NCI-H345 treated with DMSO at 0.1 percent for 48 hours (cell line): ENCODE measurements around the gene SDCBP2.

ENCODE experiments used
- DNase-seq: peaks from one replicate; lab custom pipeline; 2025; ENCODE audit not compliant: unreplicated experiment; lab: John Stamatoyannopoulos, UW

Gene SDCBP2

GRCh38 chr20:1315804-1316203 lies 13.1 kb downstream of the SDCBP2 start:
- DNase-seq: no peak

DNA sequence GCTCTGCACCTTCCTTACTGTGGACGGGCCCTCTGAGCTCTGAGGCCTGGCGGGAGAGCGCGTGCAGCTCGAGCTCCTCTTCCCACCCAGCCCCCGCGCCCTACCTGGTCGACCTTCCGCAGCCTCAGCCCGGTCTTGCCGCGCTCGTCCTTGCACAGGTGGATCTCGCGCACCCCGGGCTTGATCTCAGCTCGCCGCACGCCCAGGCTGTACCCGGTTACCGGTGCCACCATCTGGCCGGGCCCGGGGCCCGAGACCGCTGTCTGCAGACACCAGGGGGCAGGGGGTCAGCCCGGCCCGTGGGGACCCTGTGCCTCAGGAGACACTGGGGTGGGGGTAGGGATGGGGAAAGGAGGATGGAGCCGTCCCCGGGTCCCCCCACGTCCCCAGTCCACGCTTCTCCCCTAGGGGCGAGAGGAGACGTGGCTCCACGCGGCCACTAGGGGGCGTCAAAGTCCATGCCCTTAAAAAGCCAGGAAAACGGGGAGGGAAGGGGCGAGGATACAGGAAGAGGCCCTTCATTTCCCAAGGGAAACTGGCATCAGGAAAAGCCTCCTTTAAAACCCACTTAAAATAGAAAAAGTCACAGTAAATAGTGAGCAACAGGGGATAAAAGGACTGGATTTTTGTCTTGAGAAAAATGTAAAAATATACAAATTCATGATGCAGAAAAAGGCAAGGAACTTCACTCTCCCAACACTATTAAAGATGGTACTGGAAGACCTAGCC lies 15.5 kb downstream of the SDCBP2 start:
- peak; percentile 74 for DNase-seq

- no peak for DNase-seq
These were observed 16.1 kb downstream of the SDCBP2 start for GRCh38 chr20:1312904-1313235.

DNA sequence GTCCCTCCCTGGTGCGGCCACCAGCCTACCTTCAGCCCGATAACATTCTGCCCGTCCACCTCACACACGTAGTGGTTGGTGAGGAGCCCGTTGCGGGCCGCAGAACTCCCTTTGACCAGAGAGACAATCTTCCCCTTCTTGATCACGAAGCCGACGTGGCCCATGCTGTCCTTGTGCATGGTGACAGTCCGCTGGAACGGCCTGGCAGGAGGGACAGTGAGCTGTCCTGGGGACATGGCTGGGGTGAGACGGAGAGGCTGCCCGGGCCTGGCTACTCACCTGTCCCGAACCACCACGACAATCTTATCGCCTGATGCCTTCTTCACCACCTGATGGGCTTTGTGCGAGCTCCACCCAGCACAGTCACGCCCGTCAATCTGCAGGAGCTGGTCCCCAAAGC lies 16.6 kb downstream of the SDCBP2 start:
- DNase-seq: no peak

GRCh38 chr20:1310506-1311190 lies 18.3 kb downstream of the SDCBP2 start:
- DNase-seq: no peak

GRCh38 chr20:1310071-1310470 lies 18.9 kb downstream of the SDCBP2 start:
- no peak for DNase-seq

GRCh38 chr20:1309439-1309847 lies 19.5 kb downstream of the SDCBP2 start:
- DNase-seq: no peak

DNA sequence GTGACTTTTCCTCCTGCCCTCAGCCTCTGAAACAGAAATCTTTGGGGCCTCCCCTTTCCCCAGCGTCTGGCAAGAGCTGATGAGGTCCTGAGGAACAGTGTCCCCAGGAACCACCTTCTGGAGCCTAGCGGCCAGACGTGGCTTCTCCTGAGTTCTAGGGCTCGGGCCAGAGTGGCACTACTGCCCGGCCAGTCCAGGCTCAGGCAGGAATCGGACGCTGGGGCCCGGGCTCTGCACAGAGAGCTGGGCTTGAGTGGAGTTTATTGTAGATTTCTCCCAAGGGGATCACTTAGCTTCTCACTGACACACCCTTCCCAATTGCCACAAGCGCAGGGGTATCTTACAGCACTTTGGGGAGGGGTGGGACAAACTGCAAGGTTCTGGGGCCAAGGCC lies 20.2 kb downstream of the SDCBP2 start:
- no peak for DNase-seq

DNA sequence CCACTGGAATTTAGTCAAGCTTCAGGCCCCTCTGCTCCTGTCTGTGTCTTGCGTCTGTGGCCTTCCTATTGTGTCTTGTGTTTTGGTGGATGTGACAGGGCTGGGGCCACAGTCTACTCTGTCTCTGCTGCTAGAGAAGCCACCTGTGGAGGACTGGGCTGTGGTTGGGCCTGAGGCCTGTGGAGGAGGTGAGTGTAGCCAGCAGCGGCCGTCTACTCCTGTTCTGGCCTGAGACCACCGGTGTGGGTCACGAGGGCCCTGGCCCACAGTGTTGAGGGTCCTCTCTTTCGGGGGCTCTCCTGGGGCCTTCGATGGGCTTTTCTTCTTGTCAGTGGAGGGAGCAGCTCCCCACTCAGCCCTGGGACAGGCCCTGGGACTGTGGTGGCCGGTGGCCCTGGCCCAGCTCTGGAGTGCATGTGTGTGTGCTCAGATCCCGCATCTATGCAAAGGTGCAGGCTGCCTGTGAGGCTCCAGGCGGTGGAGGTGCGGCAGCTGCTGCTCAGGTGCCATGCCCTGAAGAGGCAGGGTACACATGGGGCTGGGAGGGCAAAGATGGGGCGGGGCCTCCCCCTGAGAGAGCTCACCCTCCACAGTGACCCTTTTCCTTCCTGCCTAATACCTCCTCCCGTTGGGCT lies 20.8 kb downstream of the SDCBP2 start:
- DNase-seq: no peak

- no peak for DNase-seq
These were observed 21.4 kb downstream of the SDCBP2 start for GRCh38 chr20:1307571-1307971.

DNA sequence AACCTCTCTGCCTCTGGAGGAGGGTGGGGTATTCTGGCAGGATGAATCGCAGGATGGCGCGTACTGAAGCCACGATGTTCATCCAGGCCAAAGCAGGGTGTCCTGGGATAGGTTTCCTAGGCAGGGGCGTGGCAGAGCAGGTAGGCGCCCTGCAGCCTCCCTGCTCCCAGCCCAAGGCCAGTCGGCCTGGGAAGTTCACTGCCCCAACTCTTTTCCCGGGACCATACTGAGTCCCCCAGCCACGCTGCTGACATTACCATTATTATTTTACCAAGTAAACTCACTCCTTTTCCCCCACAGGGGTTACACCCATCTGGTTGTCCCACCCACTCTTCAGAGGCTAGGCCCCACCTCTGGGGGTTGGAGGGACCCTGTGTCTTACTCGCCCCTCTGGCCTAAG lies 21.8 kb downstream of the SDCBP2 start:
- no peak for DNase-seq

DNA sequence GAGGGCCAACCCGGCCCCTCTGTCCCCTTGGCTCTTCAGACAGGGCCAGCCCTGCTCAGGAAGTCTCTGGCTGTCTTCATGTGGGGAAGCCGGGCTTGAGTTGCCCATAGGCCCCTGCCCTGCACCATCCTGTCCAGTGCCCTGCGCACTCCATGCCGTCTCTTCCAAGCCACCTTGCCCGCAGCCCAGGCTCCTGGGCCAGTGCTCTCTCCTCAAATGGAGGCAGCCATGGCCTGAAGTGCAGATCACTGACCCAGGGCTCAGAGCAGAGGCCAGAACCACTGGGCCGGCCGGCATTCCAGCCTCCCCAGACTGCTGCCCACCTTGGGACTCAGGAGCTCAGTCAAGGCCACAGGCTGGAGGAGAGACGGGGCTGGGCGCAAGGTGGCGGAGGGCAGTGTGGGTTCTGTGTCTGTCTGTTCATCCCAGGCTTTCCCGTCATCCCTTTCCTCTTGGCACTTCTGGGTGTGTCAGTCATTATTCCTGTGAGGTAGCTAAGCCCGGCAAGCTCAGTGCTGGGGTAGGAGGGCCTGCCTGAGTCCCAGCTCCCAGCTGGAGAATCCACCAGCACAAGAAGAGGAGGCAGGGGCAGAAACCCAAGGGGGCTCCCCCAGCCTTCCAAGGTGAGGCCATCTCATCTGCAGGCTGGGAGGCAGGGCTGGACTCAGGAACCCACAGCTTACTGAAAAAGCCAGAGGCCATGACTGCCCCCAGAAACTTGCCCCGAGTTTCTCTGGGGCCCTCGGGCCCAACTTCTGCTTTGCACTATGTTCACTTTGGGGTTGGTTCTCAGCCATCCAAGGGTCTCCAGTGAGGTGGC lies 22.4 kb downstream of the SDCBP2 start:
- DNase-seq: no peak

GRCh38 chr20:1305712-1306111 lies 23.2 kb downstream of the SDCBP2 start:
- DNase-seq: no peak

DNA sequence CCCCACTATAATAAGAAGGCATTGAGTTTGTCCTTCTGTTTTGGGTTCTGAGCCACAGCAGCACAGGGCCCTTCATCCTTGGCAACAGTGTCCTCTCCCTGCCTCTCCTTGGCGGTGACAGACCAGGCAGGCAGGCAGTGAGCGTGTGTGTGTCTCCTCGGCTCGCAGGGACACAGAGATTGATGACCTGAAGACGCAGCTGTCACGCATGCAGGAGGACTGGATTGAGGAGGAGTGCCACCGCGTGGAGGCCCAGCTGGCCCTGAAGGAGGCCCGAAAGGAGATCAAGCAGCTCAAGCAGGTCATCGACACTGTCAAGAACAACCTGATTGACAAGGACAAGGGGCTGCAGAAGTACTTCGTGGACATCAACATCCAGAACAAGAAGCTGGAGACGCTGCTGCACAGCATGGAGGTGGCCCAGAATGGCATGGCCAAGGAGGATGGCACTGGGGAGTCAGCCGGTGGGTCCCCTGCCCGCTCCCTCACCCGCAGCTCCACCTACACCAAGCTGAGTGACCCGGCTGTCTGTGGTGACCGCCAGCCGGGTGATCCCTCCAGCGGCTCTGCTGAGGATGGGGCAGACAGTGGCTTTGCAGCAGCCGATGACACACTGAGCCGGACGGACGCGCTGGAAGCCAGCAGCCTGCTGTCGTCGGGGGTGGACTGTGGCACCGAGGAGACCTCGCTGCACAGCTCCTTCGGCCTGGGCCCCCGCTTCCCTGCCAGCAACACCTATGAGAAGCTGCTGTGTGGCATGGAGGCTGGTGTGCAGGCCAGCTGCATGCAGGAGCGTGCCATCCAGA lies 24.0 kb downstream of the SDCBP2 start:
- no peak for DNase-seq

- no peak for DNase-seq
These were observed 26.0 kb downstream of the SDCBP2 start for GRCh38 chr20:1302685-1303541.

DNA sequence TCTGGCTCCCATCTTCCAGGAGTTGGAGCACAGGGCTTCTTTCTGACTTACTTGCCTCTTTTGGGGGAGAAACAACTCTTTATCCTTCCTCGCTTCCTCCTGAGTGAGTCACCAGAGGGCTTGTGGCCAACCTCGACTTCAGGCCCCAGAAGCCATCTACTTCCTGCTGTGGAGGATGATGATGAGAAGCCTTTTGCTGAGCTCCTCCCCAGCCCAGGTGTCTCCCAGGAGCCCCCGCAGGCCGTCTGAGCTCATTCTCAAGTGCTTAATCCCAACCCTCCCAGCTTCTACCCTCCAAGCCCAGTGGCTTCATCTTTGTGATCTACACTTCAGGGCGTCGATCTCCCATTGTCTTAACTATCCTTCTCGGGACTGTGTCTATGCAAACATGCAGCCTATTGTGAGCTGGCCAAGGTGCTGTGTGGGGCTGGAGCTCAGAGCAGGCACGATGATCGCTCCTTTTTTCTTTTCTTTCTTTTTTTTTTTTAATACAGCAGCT lies 27.9 kb downstream of the SDCBP2 start:
- no peak for DNase-seq

DNA sequence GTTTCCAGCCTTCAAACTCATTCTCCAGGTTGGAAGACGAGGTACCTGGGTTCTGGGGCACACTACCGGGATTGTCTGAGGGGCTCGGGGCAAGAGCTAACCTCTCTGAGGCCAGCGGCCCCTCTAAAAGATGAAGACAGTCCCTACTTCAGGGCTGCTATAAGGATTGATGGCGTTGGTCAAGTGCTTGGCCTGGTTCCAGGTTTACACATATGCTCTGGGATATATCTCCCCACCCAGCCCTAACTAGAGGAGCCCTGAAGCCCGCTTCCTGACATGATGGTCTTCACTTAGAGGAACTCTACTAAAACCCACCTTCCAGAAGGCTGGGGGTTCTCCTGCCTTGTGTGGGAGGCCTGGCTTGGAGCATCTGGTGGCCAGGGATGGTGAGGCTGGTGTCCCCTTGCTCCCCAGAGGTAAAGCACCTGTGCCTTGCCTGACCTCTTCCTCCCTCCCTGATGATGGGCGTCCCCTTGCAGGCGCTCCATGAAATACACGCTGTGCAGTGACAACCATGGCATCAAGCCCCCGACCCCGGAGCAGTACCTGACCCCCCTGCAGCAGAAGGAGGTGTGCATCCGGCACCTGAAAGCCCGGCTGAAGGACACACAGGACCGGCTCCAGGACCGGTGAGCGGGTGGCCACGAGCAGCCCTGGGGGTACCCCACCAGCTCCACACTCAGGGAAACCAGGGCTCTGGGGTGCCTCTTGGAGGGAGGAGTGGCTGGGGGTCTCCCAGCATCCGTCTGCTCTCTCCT lies 28.7 kb downstream of the SDCBP2 start:
- no peak for DNase-seq

DNA sequence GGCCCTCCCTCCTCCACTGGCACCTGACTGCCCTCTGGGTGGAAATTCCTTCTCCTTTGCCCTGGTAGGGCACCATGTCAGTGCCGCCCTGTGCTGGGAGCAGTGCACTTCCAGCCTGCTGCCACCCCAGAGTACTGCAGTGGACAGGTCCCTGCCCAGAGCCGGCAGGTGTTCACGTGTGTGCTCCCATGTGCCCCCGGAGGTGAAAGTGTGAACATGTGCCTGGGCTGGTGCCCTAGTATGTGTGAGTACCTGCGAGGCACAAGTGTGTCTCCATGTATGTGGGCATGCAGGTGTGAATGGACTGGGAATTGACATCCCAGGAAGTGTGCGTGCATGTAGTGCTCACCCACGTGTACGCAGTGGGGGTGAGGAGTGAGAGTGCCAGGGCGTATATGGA lies 29.4 kb downstream of the SDCBP2 start:
- DNase-seq: peak; percentile 1
